HEK293 (cell line): ENCODE data around the gene HOXD3.
A peak's percentile ranks its signal among the peaks of the same experiment; 100 is the strongest.

Experiments
- CTCF ChIA-PET: fragments of 350-600 bp; formaldehyde crosslinking; extraction: SDS; loops from one replicate; lab custom pipeline; 2021; ENCODE audit warnings: antibody characterized with exemption; lab: Yijun Ruan, JAX
- POLR2A ChIA-PET: fragments of 300-600 bp; formaldehyde crosslinking; extraction: SDS; loops from one replicate; lab custom pipeline; 2020; ENCODE audit warnings: antibody characterized with exemption, inconsistent platforms; lab: Yijun Ruan, JAX
- H3K27ac ChIP-seq: fragments of 200-500 bp; sonication (Bioruptor generic); 2 replicates; pipeline ENCODE4 v1.5.1; 2014; ENCODE audit warnings: low read depth, low read length, control low read depth, inconsistent platforms; ENCODE audit errors: extremely low read depth
- H3K36me3 ChIP-seq, 2 experiments: fragments of 200-500 bp in 1 of 2; sonication (Bioruptor generic) in 1 of 2; 1 replicate in 1 of 2; 2 replicates in 1 of 2; pipeline ENCODE4 v1.5.1; 2014 to 2017; ENCODE audit warnings: inconsistent platforms in 2 of 2, low read length in 2 of 2; ENCODE audit not compliant: control insufficient read depth in 2 of 2, insufficient read depth in 1 of 2
- H3K4me1 ChIP-seq: fragments of 200-500 bp; sonication (Bioruptor generic); 2 replicates; pipeline ENCODE4 v1.5.1; 2014; ENCODE audit warnings: mild to moderate bottlenecking, low read length, inconsistent platforms; ENCODE audit not compliant: control insufficient read depth, insufficient read depth
- H3K4me3 ChIP-seq: 2 replicates; pipeline ENCODE4 v1.5.1; 2011; ENCODE audit warnings: low read depth, mild to moderate bottlenecking, control low read depth, low read length, moderate library complexity
- H3K9me3 ChIP-seq: fragments of 200-500 bp; sonication (Bioruptor generic); 2 replicates; pipeline ENCODE4 v1.5.1; 2014; ENCODE audit warnings: low read depth, low read length, inconsistent platforms; ENCODE audit not compliant: control insufficient read depth, insufficient read depth
- KLF16 ChIP-seq: fragments of 450-650 bp; formaldehyde crosslinking; IDR thresholded peaks from 2 replicates; pipeline ENCODE4 v1.5.1; 2017; ENCODE audit warnings: missing biosample characterization, missing genetic modification characterization
- OVOL3 ChIP-seq: fragments of 450-650 bp; formaldehyde crosslinking; IDR thresholded peaks from 2 replicates; pipeline ENCODE4 v1.5.1; 2016; ENCODE audit warnings: missing biosample characterization, missing genetic modification characterization
- PRDM10 ChIP-seq: fragments of 450-650 bp; formaldehyde crosslinking; IDR thresholded peaks from 2 replicates; pipeline ENCODE4 v1.5.1; 2016; ENCODE audit warnings: missing biosample characterization, missing genetic modification characterization
- SCRT2 ChIP-seq: fragments of 450-650 bp; formaldehyde crosslinking; IDR thresholded peaks from 2 replicates; pipeline ENCODE4 v1.5.1; 2016; ENCODE audit warnings: missing biosample characterization, missing genetic modification characterization
- ZNF10 ChIP-seq: fragments of 450-650 bp; formaldehyde crosslinking; IDR thresholded peaks from 2 replicates; pipeline ENCODE4 v1.5.1; 2017; ENCODE audit warnings: missing biosample characterization, missing genetic modification characterization
- ZNF174 ChIP-seq: fragments of 450-650 bp; formaldehyde crosslinking; IDR thresholded peaks from 2 replicates; pipeline ENCODE4 v1.5.0; 2017; ENCODE audit warnings: missing biosample characterization, mild to moderate bottlenecking, missing genetic modification characterization
- ZNF202 ChIP-seq: fragments of 450-650 bp; formaldehyde crosslinking; IDR thresholded peaks from 2 replicates; pipeline ENCODE4 v1.5.1; 2016; ENCODE audit warnings: missing biosample characterization, missing genetic modification characterization, borderline replicate concordance
- ZNF239 ChIP-seq: fragments of 450-650 bp; formaldehyde crosslinking; IDR thresholded peaks from 2 replicates; pipeline ENCODE4 v1.5.1; 2016; ENCODE audit warnings: missing biosample characterization, missing genetic modification characterization
- ZNF266 ChIP-seq: fragments of 450-650 bp; formaldehyde crosslinking; IDR thresholded peaks from 2 replicates; pipeline ENCODE4 v1.5.1; 2016; ENCODE audit warnings: missing biosample characterization, missing genetic modification characterization, low read depth
- ZNF354C ChIP-seq: fragments of 450-650 bp; formaldehyde crosslinking; IDR thresholded peaks from 2 replicates; pipeline ENCODE4 v1.5.1; 2016; ENCODE audit warnings: missing biosample characterization, missing genetic modification characterization, low read depth, borderline replicate concordance
- ZNF488 ChIP-seq: fragments of 450-650 bp; formaldehyde crosslinking; IDR thresholded peaks from 2 replicates; pipeline ENCODE4 v1.5.1; 2016; ENCODE audit warnings: missing biosample characterization, missing genetic modification characterization
- ZNF558 ChIP-seq: fragments of 450-650 bp; formaldehyde crosslinking; IDR thresholded peaks from 2 replicates; pipeline ENCODE4 v1.5.1; 2016; ENCODE audit warnings: missing biosample characterization, missing genetic modification characterization
- ZNF585B ChIP-seq: fragments of 450-650 bp; formaldehyde crosslinking; IDR thresholded peaks from 2 replicates; pipeline ENCODE4 v1.5.1; 2016; ENCODE audit warnings: missing biosample characterization, missing genetic modification characterization
- ZNF610 ChIP-seq: fragments of 450-650 bp; formaldehyde crosslinking; IDR thresholded peaks from 2 replicates; pipeline ENCODE4 v1.5.1; 2016; ENCODE audit warnings: missing biosample characterization, missing genetic modification characterization, borderline replicate concordance
- ZSCAN30 ChIP-seq: fragments of 450-650 bp; IDR thresholded peaks from 2 replicates; pipeline ENCODE4 v1.5.1; 2018; ENCODE audit warnings: missing biosample characterization, mild to moderate bottlenecking, missing genetic modification characterization, moderate library complexity
- TF ChIP-seq, protein P1 (sequence below): fragments of 450-650 bp; formaldehyde crosslinking; IDR thresholded peaks from 2 replicates; pipeline ENCODE4 v1.5.1; 2017; ENCODE audit warnings: missing biosample characterization, missing genetic modification characterization

HOXD3 gene

GRCh38 chr2:176115883-176116813, 41.0 kb upstream of the HOXD3 start, which contains the start of gene HOXD10:
Gene HOXD10, plus strand, starts transcription at chr2:176116778. Its CDS starts 56 bp downstream, at chr2:176116834.
- TF ChIP-seq ZNF239 (tag by site-specific recombination) (no peak), ZNF202 (tag by site-specific recombination) (0 out of 2 replicates have a peak, but pooled peaks have one; percentile 36), ZNF585B (peak; percentile 42; the same call in 1 of the 2 replicates)
- ChIA-PET CTCF (interaction anchor here (0.6 kb wide), 1 partner anchor 11 kb away, joined by 3 read pairs; no protein-coding TSS in a partner anchor), POLR2A (no interaction called here)
- peak within 1 kb of the TSS; percentile 11; the same call in 1 of the 2 replicates for H3K4me3 ChIP-seq
- H3K9me3 ChIP-seq, result no peaks in the 10 kb centered on the region
- H3K27ac ChIP-seq, result peak within 1 kb of the TSS; percentile 34; the same call in 1 of the 2 replicates
- H3K4me1 ChIP-seq, result no peaks in the 10 kb centered on the region
- peaks cover 17 to 99% of the 10 kb centered on the region in 2 experiments; a peak in 2 of 3 replicates for H3K36me3 ChIP-seq

DNA sequence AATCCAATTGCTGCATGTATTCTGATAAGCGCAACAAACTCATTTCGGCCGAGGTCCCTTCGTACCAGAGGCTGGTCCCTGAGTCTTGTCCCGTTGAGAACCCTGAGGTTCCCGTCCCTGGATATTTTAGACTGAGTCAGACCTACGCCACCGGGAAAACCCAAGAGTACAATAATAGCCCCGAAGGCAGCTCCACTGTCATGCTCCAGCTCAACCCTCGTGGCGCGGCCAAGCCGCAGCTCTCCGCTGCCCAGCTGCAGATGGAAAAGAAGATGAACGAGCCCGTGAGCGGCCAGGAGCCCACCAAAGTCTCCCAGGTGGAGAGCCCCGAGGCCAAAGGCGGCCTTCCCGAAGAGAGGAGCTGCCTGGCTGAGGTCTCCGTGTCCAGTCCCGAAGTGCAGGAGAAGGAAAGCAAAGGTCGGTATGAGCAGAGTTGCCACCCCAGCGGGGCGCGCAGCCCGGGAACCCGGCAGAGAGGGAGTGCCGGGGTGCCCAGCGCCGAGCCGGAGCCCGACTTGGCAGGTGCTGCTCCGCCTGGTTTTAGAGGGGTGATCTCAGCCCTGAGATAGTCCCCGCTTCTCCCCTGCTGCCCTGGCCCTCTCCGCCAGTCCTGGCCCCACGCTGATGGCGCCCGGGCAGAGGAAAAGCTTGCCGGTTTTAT, 39.8 kb upstream of the HOXD3 start:
- Histone ChIP-seq H3K9me3 (no peaks in the 10 kb centered on the region), H3K4me3 (no peak overlapping the region), H3K4me1 (no peaks in the 10 kb centered on the region), H3K36me3 (peaks cover 14 to 99% of the 10 kb centered on the region in 2 experiments; a peak in 2 of 3 replicates), H3K27ac (peak overlapping the region; percentile 34; the same call in 1 of the 2 replicates)
- CTCF ChIA-PET, result interaction anchor here (0.9 to 1.0 kb wide), 2 partner anchors 10 to 701 kb away, joined by 3 to 4 read pairs; no protein-coding TSS in a partner anchor
- TF ChIP-seq OVOL3 (no peak), ZNF10 (tag by site-specific recombination) (no peak), ZNF202 (tag by site-specific recombination) (no peak), SCRT2 (tag by site-specific recombination) (no peak), ZNF174 (tag by site-specific recombination) (no peak), PRDM10 (no peak), ZNF610 (tag by site-specific recombination) (no peak), ZSCAN30 (tag by site-specific recombination) (no peak), ZNF558 (tag by site-specific recombination) (no peak), ZNF266 (no peak)
- POLR2A ChIA-PET, result no interaction called here

DNA sequence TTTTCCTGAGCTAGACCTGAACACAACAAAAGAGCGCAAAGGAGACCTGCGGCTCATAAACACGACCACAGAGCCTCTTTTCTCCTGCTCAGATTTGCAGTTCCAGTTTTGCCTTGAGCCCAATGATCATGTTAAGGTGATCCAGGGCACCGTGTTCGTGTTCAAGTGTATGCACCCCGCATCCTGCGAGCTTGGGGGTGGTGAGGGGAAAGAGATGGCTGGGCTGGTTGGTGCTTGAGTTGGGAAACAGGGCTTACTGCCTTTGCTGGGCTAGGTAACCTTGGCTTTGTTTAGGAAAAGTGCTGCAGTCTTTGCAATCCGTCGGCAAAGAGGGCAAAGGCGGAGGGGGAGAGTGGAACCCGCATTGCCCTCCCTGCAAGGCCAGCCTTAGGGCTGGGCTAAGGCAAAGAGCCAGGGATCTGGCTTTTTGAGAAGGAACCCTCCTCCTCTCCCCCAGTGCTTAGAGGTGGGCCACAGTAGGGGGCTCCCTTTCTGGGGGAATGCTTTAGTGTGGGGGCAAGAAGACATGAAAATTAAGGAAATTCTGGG, 39.2 kb upstream of the HOXD3 start:
- Histone ChIP-seq H3K36me3 (peaks cover 14 to 99% of the 10 kb centered on the region in 2 experiments; a peak in 2 of 3 replicates), H3K4me1 (no peaks in the 10 kb centered on the region), H3K27ac (peak overlapping the region; percentile 34; the same call in 1 of the 2 replicates), H3K9me3 (no peaks in the 10 kb centered on the region), H3K4me3 (no peak overlapping the region)
- ChIA-PET CTCF (interaction anchor here (0.6 to 1.0 kb wide), 3 partner anchors 9 to 700 kb away, joined by 3 to 4 read pairs (median 3); no protein-coding TSS in a partner anchor), POLR2A (no interaction called here)
- TF ChIP-seq ZNF354C (no peak), PRDM10 (no peak), ZNF174 (tag by site-specific recombination) (no peak), KLF16 (tag by site-specific recombination) (no peak), ZNF488 (no peak)
- TF ChIP-seq, protein P1, sequence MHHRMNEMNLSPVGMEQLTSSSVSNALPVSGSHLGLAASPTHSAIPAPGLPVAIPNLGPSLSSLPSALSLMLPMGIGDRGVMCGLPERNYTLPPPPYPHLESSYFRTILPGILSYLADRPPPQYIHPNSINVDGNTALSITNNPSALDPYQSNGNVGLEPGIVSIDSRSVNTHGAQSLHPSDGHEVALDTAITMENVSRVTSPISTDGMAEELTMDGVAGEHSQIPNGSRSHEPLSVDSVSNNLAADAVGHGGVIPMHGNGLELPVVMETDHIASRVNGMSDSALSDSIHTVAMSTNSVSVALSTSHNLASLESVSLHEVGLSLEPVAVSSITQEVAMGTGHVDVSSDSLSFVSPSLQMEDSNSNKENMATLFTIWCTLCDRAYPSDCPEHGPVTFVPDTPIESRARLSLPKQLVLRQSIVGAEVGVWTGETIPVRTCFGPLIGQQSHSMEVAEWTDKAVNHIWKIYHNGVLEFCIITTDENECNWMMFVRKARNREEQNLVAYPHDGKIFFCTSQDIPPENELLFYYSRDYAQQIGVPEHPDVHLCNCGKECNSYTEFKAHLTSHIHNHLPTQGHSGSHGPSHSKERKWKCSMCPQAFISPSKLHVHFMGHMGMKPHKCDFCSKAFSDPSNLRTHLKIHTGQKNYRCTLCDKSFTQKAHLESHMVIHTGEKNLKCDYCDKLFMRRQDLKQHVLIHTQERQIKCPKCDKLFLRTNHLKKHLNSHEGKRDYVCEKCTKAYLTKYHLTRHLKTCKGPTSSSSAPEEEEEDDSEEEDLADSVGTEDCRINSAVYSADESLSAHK (tag by site-specific recombination), result no peak
